CD4-positive, alpha-beta T cell treated with Interleukin-4 for 1 hour (primary cell): Measurements from ENCODE around the gene ZNF333.
"Not testable (repeated sequence)": the region's sequence is repeated elsewhere in the genome, so short reads cannot be mapped to it uniquely, and the experiment has no call there.

Experiments
- DNase-seq, 2 donors: peaks; one replicate each; pipeline ENCODE4 v3.0.0-alpha.2; 2020 to 2022

Gene ZNF333

DNA sequence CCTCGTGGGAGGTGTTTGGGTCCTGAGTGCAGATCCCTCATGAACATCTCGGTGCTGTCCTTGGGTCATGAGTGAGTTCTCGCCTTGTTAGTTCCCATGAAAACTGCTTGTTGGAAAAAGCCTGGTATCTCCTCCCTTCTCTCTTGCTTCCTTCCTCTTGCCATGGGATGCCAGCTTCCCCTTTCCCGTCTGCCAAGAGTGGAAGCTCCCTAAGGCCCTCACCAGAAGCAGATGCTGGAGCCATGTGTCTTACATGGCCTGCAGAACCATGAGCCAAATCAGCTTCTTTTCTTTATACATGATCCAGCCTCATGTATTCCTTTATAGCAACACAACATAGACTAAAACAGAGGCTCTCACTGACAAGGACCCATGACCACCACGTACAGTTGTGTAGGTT, 80.3 kb downstream of the ZNF333 start:
- DNase-seq: no peak

DNA sequence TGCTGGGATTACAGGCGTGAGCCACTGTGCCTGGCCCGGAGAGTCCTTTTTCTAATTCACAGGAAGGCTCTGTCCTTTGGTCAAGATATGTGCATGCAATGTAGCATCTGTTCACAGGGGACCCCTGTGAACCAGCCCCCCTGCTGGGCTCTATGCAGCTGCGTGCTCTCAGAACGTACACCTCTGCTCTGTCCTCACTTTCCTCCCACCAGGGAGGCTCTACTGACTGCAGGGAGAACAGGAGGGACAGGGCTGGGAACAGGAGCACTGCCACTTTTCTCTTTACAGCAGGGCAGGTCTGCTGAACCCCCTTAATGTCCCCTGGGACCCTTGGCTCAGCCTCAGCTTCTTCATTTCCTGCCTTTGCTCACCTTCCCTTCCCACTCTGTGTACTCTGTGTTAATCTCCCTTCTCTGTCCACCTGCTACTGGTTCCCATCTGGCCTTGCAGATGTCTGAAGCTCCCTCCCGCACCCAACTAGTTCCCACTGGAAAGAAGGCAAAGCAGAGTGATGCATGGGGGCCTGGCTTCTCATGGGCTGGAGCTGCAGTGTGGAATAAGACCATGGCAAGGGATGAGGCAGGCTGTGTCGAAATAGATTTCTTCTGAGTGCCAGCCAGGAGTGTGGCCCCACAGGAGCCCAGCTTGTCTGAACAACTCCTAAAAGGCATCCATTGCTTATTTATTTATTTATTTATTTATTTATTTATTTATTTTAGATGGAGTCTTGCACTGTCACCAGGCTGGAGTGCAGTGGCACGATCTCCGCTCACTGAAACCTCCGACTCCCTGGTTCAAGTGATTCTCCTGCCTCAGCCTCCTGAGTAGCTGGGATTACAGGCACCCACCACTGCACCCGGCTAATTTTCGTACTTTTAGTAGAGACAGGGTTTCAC, 81.3 kb downstream of the ZNF333 start:
- DNase-seq: no peak

DNA sequence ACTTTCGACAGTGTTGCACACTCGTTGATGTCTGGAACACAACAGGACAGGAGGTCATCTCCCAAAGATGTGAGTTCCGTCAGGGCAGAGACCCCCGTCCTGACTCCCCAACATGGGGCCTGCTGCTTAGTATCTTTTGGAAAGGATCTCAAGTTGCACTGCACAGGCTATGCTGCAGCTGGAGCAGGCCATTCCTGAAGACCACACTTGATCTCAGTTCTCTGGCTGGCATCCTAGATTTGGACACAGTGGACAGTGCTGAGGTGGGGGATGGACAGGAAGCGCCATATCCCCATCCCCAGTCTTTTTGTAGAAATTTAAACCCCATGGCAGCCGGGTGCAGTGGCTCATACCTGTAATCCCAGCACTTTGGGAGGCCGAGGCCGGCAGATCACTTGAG, 82.6 kb downstream of the ZNF333 start:
- no peak for DNase-seq

DNA sequence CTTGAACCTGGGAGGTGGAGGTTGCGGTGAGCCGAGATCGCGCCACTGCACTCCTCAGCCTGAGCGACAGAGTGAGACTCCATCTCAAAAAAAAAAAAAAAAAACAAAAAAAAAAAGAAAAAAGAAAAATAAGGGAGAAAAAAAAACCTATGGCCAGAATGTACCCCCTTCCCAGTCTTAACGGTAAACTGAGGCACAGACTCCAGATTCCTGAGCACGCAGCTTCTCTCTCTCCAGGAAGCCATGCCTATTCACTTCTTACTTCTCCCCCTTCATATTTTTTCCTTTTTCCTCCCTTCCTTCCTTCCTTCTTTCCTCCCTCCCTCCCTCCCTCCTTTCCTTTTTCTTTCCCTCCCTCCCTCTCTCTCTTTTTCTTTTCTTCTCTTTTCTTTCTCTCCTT, 83.1 kb downstream of the ZNF333 start:
- no peak for DNase-seq

DNA sequence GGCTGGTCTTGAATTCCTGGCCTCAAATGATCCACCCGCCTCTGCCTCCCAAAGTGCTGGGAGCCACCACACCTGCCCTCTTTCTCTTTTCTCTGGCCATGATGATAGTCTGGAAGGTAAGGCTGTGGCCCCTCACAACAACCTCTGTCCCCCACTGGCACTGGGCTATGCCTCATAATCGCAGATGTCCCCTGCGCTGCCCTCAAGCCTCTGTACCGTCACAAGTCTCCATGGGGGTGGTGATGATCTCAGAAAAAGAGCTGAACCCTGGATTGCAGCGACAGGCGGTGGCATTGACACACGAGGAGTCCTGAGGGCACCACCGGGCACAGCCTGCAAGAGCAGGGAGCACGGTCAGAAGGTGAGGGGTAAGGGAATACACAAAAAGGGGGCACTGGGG, 83.9 kb downstream of the ZNF333 start:
- not testable (repeated sequence) for DNase-seq

DNA sequence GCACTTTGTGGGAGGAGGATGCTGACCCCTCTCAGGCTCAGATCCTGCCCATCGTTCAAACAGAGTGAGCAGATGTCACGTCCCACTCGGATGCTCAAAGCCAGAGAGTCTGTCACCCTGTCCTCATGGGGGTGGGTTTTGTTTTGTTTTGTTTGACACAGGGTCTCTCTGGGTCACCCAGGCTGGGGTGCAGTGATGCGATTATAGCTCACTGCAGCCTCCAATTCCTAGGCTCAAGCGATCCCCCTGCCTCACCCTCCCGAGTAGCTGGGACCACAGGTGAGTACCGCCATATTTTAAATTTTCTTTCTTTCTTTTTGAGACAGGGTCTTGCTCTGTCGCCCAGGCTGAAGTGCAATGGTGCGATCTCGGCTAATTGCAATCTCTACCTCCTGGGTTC, 84.5 kb downstream of the ZNF333 start:
- DNase-seq: no peak

DNA sequence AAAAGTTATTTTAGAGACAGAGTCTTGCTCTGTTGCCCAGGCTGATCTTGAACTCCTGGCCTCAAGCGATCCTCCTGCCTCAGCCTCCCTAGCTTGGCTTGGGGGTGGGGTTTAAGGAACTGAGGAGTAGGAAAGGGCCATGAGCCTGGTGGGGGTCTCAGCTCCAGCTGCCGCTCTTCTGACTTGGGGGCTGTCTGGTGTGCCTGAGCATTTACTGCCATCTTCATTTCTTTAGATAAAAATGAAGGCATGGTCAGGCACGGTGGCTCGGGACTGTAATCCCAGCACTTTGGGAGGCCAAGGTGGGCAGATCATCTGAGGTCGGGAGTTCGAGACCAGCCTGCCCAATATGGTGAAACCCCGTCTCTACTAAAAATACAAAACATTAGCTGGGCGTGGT, 85.5 kb downstream of the ZNF333 start:
- DNase-seq: not testable (repeated sequence)

DNA sequence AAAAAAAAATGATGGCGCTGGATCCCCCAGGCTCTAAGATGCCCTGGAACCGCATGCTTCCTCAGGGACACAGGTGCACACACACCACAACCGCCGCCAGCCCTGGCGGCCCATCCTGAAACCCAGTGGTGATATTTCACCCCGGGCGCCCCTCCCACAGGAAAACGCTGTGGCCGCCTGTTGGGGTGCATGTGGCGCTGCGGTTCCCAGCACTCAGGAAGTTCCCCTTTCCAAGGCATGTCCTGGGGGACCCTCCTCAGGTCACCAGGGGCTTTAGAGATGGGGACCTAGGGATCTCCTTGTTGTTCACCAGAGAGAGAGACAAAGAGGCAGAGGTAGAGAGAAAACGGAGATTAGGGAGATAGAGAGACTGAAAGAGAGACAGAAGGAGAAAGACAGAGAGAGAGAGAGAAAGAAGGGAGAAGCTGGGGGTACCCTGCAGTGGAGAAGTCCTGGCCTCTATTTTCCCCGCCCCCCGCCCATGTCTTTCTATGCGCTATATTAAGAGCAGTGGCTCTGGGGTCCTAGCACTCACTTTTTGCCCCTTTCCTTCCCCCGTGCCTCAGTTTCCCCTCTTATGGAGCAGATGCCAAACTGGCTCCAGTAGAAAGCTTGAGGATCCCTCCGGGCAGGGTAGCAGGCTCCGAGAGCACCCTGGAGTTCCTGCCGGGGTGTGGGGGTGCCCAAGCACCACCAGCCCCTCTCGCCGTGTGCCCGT, 86.2 kb downstream of the ZNF333 start:
- DNase-seq: peak in 1 of 2 donors; percentile 31

DNA sequence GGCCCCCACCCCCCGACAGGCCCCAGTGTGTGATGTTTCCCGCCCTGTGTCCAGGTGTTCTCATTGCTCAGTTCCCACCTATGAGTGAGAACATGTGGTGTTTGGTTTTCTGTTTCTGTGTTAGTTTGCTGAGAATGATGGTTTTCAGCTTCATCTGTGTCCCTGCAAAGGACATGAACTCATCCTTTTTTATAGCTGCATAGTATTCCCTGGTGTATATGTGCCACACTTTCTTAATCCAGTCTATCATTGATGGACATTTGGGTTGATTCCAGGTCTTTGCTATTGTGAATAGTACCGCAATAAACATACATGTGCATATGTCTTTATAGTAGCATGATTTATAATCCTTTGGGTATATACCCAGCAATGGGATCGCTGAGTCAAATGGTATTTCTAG, 87.8 kb downstream of the ZNF333 start:
- not testable (repeated sequence) for DNase-seq

DNA sequence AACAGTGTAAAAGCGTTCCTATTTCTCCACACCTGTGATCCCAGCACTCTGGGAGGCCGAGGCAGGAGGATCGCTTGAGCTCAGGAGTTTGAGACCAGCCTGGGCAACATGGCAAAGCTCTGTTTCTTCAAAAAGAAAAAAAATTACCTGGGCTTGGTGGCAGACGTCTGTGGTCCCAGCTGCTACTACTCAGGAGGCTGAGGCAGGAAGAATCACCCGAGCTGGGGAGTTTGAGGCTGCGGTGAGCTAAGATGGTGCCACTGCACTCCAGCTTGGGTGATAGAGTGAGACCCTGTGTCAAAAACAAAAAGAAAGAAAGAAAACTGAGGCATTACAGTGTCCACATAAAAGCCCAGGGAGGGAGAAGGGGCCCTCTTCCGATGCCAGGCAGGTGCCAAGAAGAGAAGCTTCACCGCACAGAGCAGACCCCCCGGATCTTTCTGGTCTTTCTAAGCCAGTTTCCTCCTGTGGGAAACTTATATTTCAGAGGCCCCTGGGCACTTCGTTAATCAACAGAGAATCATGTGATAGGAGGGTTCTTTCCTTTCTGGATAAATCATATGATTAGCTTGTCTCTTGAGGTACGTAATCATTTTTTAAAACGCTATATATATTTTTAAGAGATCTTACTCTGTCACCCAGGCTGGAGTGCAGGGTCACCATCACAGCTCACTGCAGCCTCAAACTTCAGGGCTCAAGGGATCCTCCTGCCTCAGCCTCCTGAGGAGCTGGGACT, 88.4 kb downstream of the ZNF333 start, which contains the start of gene ADGRE2:
TSS of gene ADGRE2 (minus strand) at position 451 of the 736 bp plus-strand sequence. CDS start 1,804 bp downstream, outside the sequence.
- DNase-seq: not testable (repeated sequence)

DNA sequence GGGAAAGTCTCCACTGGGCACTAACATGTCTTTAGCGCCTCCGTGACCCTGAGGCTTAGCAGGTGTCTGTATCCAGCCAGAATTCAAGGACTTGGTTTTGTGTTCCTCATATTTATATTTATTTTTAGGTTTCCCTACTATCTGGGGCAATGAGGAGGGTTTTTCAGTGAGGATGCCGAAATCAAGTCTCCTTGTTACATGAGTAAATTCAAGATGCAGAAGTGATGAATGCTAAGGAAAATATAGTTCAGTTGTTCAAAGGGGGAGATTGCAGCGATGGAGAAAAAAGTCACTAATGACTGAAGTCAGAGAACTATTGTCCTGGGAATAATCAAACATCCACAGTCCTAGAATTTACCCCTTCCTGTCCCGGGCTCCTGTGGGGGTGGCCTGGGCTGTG, 89.3 kb downstream of the ZNF333 start:
- no peak for DNase-seq

DNA sequence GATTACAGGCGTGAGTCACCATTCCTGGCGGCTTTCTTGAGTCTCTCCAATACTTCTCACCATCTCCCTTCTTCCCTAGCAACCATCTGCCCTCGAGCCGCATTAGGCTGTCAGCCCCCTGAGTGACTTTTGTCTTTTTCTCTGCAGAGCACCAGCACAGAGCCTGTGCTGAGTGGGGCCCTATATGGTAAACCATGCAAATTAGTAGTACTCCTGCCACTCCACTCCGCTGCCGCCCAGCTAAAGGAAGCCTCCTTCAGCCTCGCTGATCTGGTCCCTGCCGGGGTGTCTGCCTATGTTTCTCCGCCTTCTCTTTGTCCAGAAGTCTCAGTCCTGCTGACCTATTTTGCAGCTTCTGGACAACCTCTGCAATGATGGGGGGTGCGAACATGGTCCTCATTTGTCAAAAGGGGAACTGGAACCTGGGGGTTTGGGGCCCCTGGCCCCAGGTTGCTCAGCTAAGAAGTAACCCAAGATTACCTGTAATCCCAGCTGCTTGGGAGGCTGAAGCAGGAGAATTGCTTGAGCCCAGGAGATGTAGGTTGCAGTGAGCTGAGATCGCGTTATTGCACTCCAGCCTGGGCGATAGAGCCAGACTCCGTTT, 90.9 kb downstream of the ZNF333 start:
- not testable (repeated sequence) for DNase-seq

DNA sequence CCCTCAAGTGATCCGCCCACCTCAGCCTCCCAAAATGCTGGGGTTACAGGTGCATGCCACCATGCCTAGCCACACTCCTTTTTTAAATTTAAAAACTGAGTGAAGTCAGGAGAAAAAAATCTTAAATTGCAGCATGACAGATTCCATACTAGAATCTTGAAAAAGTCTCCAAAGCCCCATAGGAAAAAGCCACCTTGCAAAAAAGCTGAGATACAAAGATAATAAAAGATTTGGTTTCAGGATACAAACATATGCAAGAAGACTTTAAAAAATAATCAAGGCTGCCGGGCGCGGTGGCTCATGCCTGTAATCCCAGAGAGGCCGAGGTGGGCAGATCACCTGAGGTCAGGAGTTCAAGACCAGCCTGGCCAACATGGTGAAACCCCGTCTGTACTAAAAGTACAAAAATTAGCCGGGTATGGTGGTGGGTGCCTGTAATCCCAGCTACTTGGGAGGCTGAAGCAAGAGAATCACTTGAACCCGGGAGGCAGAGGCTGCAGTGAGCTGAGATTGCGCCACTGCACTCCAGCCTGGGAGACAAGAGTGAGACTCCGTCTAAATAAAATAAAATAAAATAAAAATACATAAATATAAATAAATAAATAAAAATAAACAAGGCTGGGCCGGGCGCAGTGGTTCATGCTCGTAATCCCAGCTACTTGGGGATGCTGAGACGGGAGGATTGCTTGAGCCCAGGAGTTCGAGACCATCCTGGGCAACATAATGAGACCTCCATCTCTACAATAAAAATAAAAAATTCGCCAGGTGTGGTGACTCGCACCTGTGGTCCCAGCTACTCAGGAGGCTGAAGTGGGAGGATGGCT, 92.1 kb downstream of the ZNF333 start:
- DNase-seq: not testable (repeated sequence)

DNA sequence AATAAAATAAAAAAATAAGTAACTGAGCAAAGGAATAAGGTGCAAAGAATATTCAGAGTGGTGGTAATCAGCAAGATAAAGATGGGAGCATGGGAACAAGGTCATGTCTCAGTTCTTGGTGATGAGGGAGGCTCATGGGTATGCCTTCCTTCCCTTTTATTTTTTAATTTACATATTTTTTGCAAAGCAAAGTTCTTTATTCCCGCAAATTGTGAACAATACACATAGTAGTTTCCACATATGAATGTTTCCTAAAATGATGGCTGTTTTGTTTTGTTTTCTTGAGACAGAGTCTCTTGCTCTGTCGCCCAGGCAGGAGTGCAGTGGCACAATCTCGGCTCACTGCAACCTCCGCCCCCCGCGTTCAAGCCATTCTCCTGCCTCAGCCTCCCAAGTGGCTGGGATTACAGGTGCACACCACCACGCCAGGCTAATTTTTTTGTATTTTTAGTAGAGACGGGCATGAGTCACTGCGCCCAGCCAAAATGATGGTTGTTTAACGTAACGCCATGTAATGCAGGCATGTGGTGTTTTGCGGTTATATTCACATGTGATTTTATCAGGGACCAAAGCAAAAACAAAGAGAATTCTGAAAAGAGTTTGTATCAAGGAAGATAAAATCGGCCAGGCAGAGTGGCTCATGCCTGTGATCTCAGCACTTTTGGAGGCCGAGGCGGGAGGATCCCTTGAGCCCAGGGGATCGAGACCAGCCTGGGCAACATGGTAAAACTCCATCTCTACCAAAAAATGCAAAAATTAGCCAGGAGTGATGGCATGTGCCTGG, 93.0 kb downstream of the ZNF333 start:
- DNase-seq: no peak
